ENCODE data around the gene VEGFA.
"Not testable (repeated sequence)": the region's sequence is repeated elsewhere in the genome, so short reads cannot be mapped to it uniquely, and the experiment has no call there.

VEGFA gene

DNA sequence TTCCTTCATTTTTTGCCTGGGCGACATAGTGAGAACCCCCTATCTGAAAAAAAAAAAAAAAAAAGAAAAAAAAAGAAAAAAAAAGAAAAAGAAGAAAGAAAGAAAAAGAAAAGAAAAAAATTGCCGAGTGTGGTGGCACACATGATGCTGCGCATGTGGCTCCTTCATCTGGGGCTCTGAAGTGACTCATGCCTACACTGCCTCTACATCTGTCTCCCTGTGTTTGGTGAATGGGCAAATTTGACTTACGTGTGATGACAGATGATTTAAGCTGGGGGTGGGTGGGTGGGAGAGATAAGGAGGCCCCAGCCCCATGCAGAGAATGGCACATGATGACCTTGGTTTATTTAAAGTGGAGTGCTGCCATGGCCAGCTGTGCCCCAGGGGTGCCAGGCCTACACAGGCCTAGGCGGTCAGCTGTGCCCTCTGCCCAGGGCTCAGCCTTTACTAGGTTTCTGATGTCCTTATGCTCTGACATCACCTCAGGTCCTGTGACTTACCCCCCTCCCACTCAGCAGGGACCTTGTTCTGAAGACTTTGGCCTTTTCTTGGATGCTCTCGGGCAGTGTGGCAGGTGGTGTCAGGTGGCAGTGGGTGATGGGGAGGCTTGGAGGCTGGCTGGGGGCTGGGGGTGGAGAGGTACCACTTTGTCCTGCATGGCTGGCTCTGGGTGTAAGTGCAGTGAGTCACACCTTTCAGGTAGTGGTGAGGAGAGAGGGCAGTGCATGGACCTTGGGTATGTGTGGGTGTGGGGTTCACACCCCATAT is 41.1 kb downstream of the VEGFA start:
- H3K4me3 ChIP-seq (ENCODE audit: low read length) = no peak overlapping the region
- TF ChIP-seq ZNF274 (IDR thresholded peaks at IDR 0.05; ENCODE audit: low read depth, low read length) = no peak

DNA sequence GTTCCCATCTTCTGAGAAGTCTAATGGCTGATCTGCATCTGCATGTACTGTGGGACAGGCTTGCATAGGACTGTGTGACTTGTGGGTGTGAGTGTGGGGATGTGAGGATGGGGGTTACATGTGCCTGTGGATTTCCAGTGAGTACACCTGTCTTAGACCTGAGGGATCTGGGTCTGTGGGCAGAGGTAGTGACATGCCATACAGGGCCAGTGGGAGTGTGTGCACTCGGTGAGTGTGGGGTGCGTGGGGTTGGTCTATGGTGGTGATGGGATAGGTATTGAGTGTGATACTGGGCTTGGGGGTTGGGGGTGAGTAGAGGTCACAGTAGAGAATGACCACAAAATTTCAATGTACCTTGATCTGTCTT is 41.7 kb downstream of the VEGFA start:
- TF ChIP-seq ZNF274 (IDR thresholded peaks at IDR 0.05; ENCODE audit: low read depth, low read length) = no peak
- no peak overlapping the region for H3K4me3 ChIP-seq (ENCODE audit: low read length)

DNA sequence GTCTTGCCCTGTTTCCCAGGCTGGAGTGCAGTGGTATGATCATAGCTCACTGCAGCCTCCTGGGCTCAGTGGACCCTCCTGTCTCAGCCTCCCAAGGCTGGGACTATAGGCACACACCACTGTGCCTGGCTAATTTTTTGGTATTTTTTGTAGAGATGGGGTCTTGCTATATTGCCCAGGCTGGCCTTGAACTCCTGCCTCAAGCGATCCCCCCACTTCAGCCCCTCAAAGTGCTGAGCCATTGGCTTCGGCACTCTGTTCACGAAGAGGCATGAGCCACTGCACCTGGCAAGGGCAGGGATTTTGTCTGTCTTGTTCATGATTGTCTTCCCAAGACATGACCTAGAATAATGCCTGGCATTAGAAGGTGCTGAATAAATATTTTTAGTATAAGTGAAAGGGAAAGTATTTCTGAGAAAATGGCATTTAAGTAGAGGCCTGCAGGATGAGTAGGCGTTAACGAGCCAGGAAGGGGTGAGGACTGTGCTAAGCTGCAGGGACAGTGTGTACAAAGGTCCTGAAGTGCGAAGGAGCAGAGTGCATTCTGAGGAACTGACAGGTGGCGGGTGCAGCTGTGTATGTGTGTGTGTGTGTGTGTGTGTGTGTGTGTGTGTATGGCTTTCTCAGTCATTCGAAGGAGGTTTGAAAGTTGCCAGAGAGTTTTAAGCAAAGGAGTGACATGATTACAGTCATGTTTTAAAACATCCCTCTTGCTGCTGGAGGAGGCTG is 43.0 kb downstream of the VEGFA start:
- TF ChIP-seq ZNF274 (IDR thresholded peaks at IDR 0.05; ENCODE audit: low read depth, low read length) = no peak
- H3K4me3 ChIP-seq (ENCODE audit: low read length) = no peak overlapping the region

DNA sequence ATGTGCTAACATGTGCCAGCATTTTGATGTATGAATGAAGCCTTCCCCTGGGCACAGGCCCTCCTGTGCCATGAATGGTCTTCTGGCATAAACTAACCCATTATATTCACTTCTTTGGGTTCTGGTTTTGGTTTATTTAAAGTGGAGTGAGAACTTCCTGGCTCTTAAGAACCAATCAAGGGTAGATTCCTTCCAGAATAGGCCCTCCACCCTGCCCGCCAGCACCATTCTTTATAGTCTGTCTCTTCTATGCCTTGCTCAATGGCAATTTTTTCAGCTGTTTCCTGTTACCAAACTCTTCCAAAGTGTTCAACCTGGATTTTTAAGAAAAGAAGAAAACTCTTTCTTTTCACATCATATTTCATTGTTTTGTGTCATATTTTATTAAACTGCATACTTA is 44.1 kb downstream of the VEGFA start:
- no peak for TF ChIP-seq ZNF274 (IDR thresholded peaks at IDR 0.05; ENCODE audit: low read depth, low read length)

DNA sequence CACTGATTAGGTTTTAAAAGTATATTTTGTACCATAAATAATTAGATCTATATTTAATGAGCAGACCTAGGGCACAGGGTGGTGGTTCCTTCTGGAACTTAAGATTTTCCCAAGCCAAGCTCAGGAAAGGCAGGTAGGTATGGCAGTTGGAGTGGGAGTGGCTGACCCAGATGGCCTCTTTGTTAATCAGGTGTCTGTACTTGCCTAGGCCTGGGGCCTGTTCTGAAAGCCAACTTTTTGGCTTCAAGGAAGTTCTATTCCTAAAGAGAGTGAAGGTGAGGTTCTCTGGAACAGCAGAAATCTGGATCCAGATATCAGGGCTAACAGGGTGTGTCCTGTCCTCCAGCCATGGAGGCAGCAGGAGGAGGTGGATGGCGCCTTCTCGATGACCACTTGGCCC is 44.9 kb downstream of the VEGFA start:
- no peak for TF ChIP-seq ZNF274 (IDR thresholded peaks at IDR 0.05; ENCODE audit: low read depth, low read length)
- H3K4me3 ChIP-seq (ENCODE audit: low read length) = no peak overlapping the region

More for the DNA sequence above, 44.1 kb downstream of the VEGFA start:
- no peak overlapping the region for H3K4me3 ChIP-seq (ENCODE audit: low read length)

DNA sequence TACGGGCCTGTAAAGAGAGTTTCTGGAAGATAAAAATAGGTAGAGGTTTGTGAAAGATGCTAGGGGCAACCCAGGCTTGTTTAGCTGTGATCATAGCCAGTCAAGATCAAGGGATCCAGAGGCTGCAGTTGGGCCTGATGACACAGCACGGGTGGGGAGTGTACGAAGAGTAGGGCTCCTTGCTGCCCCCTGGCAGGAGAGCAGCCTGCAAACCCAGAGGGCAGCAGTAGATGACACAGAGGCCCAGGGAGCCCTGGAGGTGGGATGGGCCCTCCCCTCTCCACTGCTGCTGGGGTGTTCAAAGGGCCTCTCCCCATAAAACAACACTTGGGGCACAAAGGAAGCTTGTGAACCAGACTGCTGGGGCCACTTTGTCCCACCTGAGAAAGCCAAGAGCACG is 47.2 kb downstream of the VEGFA start:
- TF ChIP-seq ZNF274 (IDR thresholded peaks at IDR 0.05; ENCODE audit: low read depth, low read length) = no peak
- no peak overlapping the region for H3K4me3 ChIP-seq (ENCODE audit: low read length)

DNA sequence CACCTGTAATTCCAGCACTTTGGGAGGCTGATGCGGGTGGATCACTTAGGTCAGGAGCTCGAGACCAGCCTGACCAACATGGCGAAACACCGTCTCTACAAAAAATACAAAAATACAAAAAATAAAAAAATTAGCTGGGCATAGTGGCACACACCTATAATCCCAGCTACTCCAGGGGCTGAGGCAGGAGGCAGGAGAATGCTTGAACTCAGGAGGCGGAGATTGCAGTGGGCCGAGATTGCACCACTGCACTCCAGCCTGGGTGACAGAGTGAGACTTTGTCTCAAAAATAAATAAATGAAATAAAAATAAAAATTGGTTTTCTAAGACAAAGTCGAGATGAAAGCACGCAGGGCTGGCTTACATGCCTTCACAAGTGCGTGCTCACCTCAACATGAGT is 49.0 kb downstream of the VEGFA start:
- H3K4me3 ChIP-seq (ENCODE audit: low read length) = not testable (repeated sequence)

DNA sequence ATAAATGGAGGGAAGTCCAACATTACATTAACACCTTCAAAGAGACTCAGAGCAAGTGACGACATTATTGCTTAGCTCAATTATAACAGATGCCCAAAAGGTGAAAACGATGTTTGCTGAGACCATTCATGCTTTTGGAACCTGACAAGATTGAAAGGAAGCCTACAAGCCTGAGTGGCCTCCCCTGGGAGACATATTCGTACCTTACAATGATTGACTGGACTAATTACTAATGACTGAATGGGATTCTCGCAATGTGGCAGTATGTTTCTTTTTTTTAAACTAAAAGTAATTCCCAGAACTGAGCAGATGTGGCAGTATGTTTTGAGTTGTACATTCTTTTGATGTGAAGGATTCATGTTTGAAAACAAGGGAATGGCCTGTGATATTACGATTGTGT is 49.9 kb downstream of the VEGFA start:
- no peak overlapping the region for H3K4me3 ChIP-seq (ENCODE audit: low read length)
- TF ChIP-seq ZNF274 (IDR thresholded peaks at IDR 0.05; ENCODE audit: low read depth, low read length) = no peak

DNA sequence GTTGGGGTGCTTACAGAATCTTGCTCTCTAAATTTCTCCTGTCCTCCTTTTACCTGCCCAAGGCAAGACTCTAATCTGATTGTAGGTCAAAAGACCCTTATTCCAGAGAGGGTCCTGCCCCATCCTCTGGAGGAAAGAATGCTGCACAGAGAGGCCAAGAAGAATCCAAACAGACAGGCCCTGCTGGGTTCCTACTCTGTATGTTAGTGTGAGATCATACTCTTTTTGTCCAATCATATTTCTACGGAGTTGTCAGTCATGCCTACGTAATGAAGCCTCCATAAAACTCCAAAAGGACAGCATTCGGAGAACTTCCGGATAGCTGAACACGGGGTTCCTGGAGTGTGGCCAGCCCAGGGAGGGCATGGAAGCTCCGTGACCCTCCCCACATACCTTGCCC is 50.5 kb downstream of the VEGFA start:
- no peak overlapping the region for H3K4me3 ChIP-seq (ENCODE audit: low read length)
- TF ChIP-seq ZNF274 (IDR thresholded peaks at IDR 0.05; ENCODE audit: low read depth, low read length) = no peak

DNA sequence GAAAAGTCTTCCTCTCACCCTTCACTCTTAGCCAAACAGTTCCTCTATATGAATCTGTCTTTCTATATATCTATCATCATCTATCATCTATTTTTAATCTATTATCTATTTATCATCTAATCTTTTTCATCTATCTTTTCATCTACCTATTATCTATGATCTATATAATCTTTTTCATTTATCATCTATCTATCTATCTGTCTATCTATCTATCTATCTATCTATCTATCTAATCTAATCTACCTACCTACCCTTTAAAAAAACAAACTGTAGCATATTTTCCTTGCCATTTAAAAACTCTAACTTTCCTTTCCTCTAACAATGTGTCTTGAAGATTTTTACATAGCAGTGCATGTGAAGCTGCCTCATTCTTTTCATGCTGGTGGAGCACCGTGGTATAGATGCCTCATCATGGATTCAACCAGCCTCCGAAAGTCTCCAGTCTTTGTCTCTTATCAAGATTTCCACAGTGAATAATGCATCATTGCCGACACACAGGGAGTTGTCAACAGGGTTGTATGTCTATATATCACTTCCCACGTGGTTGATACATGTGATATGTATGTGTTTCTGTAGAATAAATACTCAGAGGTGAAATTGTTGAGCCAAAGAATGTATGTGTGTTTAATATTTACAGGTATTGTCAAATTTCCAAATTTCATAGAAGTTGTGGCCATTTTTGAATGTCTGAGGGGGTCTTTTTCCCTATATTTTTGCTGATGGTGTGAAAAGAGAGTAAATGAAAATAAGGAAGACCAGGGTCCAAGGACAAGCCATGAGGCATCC is 51.3 kb downstream of the VEGFA start:
- H3K4me3 ChIP-seq (ENCODE audit: low read length) = no peak overlapping the region
- no peak for TF ChIP-seq ZNF274 (IDR thresholded peaks at IDR 0.05; ENCODE audit: low read depth, low read length)

DNA sequence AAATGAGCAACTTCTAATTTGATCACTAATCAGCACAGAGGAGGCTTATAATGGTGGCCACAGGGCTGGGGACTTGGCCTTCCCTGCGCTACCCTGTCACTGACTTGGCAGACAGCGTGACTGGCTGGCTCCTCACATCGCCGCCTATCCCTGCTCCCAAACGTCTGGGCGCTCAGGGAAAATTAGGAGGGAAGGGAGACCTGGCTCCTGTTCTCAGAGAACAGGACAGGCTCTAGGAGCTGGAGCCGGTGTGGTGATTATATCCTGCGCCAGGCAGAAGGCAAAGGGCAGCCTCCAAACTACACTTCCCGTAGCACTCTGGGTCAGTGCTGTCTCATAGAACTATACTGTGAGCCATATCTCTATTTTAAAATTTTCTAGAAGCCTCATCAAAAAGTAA is 53.4 kb downstream of the VEGFA start:
- TF ChIP-seq ZNF274 (IDR thresholded peaks at IDR 0.05; ENCODE audit: low read depth, low read length) = no peak
- H3K4me3 ChIP-seq (ENCODE audit: low read length) = no peak overlapping the region

DNA sequence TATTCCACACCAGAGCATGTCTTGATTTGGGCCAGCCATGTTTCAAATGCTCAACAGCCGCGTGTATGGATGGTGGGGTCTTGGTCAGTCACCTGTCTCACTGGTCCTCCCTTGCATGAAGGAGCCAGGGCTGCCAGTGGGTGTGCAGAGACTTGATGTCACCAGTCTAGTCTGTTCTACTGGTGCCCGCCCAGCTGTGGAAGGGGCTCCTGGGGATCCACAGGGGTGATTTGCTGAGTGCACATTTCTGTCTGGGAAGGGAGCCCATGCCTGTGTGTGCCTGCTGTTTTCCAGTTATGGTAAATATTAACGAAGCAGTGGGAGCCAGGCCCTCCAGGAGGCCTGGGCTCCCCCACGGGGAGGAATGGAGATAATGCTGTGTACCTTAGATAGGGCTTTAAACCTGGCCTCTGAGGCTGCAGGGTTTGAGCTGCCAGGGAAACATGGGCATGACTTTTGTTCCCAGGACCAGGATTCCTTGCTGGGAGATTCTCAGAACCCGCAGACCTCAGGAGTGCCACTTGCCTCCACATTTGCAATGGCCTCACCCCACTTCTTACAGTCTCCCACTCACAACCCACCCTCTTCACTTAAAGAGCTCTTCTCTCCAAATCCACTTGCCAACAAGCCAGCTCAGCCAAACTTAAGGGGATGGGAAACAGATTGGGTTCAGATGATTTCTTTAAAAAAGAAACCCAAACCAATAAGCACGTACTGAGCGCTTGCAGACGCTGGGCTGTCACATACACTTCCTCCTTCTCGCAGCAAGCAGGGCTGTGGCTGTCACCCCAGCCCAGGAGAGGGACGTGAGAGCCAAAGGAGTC is 54.1 kb downstream of the VEGFA start:
- H3K4me3 ChIP-seq (ENCODE audit: low read length) = no peak overlapping the region
- TF ChIP-seq ZNF274 (IDR thresholded peaks at IDR 0.05; ENCODE audit: low read depth, low read length) = no peak

DNA sequence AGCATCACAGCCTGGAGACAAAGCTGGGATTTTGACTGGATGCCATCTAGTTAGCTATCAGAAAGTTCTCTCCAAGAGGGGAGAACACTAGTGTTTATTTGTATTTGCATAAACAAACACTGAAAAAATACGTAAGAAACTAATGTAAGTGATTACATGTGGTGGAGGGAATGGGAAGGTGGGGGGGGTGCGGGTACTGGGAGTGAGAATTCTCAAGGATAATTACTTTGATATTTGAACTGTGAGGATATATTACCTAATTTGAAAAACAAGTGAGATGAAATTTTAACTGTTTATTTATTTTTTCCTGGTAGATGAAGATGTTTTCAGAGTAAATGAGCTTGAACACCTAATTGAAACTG is 54.7 kb downstream of the VEGFA start:
- no peak for TF ChIP-seq ZNF274 (IDR thresholded peaks at IDR 0.05; ENCODE audit: low read depth, low read length)

More for the DNA sequence above, 54.7 kb downstream of the VEGFA start:
- H3K4me3 ChIP-seq (ENCODE audit: low read length) = no peak overlapping the region
